ENCODE data around the gene DDI1. TPM values are rescaled to one million over a fixed set of nuclear protein-coding genes. Genes with fewer than 3 reads are reported as not detected.

The DDI1 gene
- total RNA-seq, 1 donor from 2014 or later, result not detected

- Histone ChIP-seq H3K27me3 (ENCODE audit: insufficient read depth, low read length) (no peaks in the 10 kb centered on the region), H2AFZ (ENCODE audit: low read depth, low read length) (no peak overlapping the region), H3K4me2 (ENCODE audit: low read length) (no peak overlapping the region), H3K9me3 (ENCODE audit: insufficient read depth, low read depth, low read length) (no peaks in the 10 kb centered on the region), H3K9ac (ENCODE audit: low read length) (no peak overlapping the region), H3K4me3 (ENCODE audit: insufficient read depth, low read depth, low read length) (no peak overlapping the region), H3K36me3 (ENCODE audit: insufficient read depth, low read length) (no peaks in the 10 kb centered on the region), H4K20me1 (ENCODE audit: insufficient read depth, low read length) (no peaks in the 10 kb centered on the region), H3K27ac (ENCODE audit: low read depth, low read length) (no peak overlapping the region), H3K4me1 (ENCODE audit: insufficient read depth, low read length) (peaks cover 5% of the 10 kb centered on the region), H3K79me2 (ENCODE audit: insufficient read depth, low read length) (no peaks in the 10 kb centered on the region)
- FAIRE-seq (no peak), DNase-seq (ENCODE audit: low read depth) (peak; percentile 42)
- Mint-ChIP-seq H3K4me1 (ENCODE audit: low read depth, unreplicated experiment) (peaks cover 6% of the 10 kb centered on the region), H3K27me3 (ENCODE audit: low read depth, unreplicated experiment) (no peaks in the 10 kb centered on the region), H3K27ac (ENCODE audit: unreplicated experiment) (no peak overlapping the region), H3K4me3 (ENCODE audit: unreplicated experiment) (no peak overlapping the region), H3K9me3 (ENCODE audit: unreplicated experiment) (no peaks in the 10 kb centered on the region), H3K36me3 (ENCODE audit: low read depth, unreplicated experiment) (no peaks in the 10 kb centered on the region)
- TF ChIP-seq EZH2 (IDR thresholded peaks at IDR 0.05; ENCODE audit: insufficient read depth, low read length) (no peak), CTCF (IDR thresholded peaks at IDR 0.05; ENCODE audit: insufficient read depth, low read depth, low read length) (no peak)
Measured at GRCh38 chr11:104028476-104029263, 7.8 kb upstream of the DDI1 start.

GRCh38 chr11:104033134-104033533 is 3.3 kb upstream of the DDI1 start:
- peaks cover 5% of the 10 kb centered on the region for H3K4me1 ChIP-seq (ENCODE audit: insufficient read depth, low read length)
- no peaks in the 10 kb centered on the region for H3K9me3 ChIP-seq (ENCODE audit: insufficient read depth, low read depth, low read length)
- no peak overlapping the region for H3K4me3 ChIP-seq (ENCODE audit: insufficient read depth, low read depth, low read length)
- H3K9ac ChIP-seq (ENCODE audit: low read length), result no peak overlapping the region
- H3K4me1 Mint-ChIP-seq (ENCODE audit: low read depth, unreplicated experiment), result peaks cover 6% of the 10 kb centered on the region
- no peak overlapping the region for H3K27ac ChIP-seq (ENCODE audit: low read depth, low read length)
- H2AFZ ChIP-seq (ENCODE audit: low read depth, low read length), result no peak overlapping the region
- no peak for TF ChIP-seq CTCF (IDR thresholded peaks at IDR 0.05; ENCODE audit: insufficient read depth, low read depth, low read length)
- no peak for TF ChIP-seq EZH2 (IDR thresholded peaks at IDR 0.05; ENCODE audit: insufficient read depth, low read length)
- H3K4me3 Mint-ChIP-seq (ENCODE audit: unreplicated experiment), result no peak overlapping the region
- peak overlapping the region; percentile 2 for H3K4me2 ChIP-seq (ENCODE audit: low read length)
- no peaks in the 10 kb centered on the region for H3K79me2 ChIP-seq (ENCODE audit: insufficient read depth, low read length)
- H3K36me3 ChIP-seq (ENCODE audit: insufficient read depth, low read length), result no peaks in the 10 kb centered on the region
- no peaks in the 10 kb centered on the region for H4K20me1 ChIP-seq (ENCODE audit: insufficient read depth, low read length)
- H3K36me3 Mint-ChIP-seq (ENCODE audit: low read depth, unreplicated experiment), result peaks cover 5% of the 10 kb centered on the region
- no peaks in the 10 kb centered on the region for H3K9me3 Mint-ChIP-seq (ENCODE audit: unreplicated experiment)
- H3K27me3 ChIP-seq (ENCODE audit: insufficient read depth, low read length), result no peaks in the 10 kb centered on the region
- FAIRE-seq (peak; percentile 62), DNase-seq (ENCODE audit: low read depth) (peak; percentile 76)
- no peak overlapping the region for H3K27ac Mint-ChIP-seq (ENCODE audit: unreplicated experiment)
- no peaks in the 10 kb centered on the region for H3K27me3 Mint-ChIP-seq (ENCODE audit: low read depth, unreplicated experiment)

GRCh38 chr11:104033561-104033960 is 2.9 kb upstream of the DDI1 start:
- no peak for FAIRE-seq
- Histone ChIP-seq H3K9me3 (ENCODE audit: insufficient read depth, low read depth, low read length) (no peaks in the 10 kb centered on the region), H3K4me3 (ENCODE audit: insufficient read depth, low read depth, low read length) (no peak overlapping the region), H2AFZ (ENCODE audit: low read depth, low read length) (no peak overlapping the region), H3K4me1 (ENCODE audit: insufficient read depth, low read length) (peaks cover 5% of the 10 kb centered on the region), H3K9ac (ENCODE audit: low read length) (no peak overlapping the region), H3K4me2 (ENCODE audit: low read length) (no peak overlapping the region), H3K79me2 (ENCODE audit: insufficient read depth, low read length) (no peaks in the 10 kb centered on the region), H3K27ac (ENCODE audit: low read depth, low read length) (no peak overlapping the region), H3K36me3 (ENCODE audit: insufficient read depth, low read length) (no peaks in the 10 kb centered on the region), H4K20me1 (ENCODE audit: insufficient read depth, low read length) (no peaks in the 10 kb centered on the region), H3K27me3 (ENCODE audit: insufficient read depth, low read length) (no peaks in the 10 kb centered on the region)
- Mint-ChIP-seq H3K27me3 (ENCODE audit: low read depth, unreplicated experiment) (no peaks in the 10 kb centered on the region), H3K27ac (ENCODE audit: unreplicated experiment) (no peak overlapping the region), H3K4me3 (ENCODE audit: unreplicated experiment) (no peak overlapping the region), H3K4me1 (ENCODE audit: low read depth, unreplicated experiment) (peaks cover 3% of the 10 kb centered on the region), H3K9me3 (ENCODE audit: unreplicated experiment) (no peaks in the 10 kb centered on the region), H3K36me3 (ENCODE audit: low read depth, unreplicated experiment) (peaks cover 5% of the 10 kb centered on the region)
- no peak for DNase-seq (ENCODE audit: low read depth)
- TF ChIP-seq EZH2 (IDR thresholded peaks at IDR 0.05; ENCODE audit: insufficient read depth, low read length) (no peak), CTCF (IDR thresholded peaks at IDR 0.05; ENCODE audit: insufficient read depth, low read depth, low read length) (no peak)

Measured in astrocyte (in vitro differentiated cells and primary cell).